GM12878 (cell line): ENCODE results near the gene SPESP1. TPM values are rescaled to one million over a fixed set of nuclear protein-coding genes. Genes with fewer than 3 reads are reported as not detected.

Experiments used
- ATAC-seq: fragments of 200-7000 bp; cut with Tn5 transposase; 3 replicates; pipeline ENCODE4 v1.9.1; 2020; ENCODE audit warnings: mild to moderate bottlenecking, moderate library complexity
- BruUV-seq: library from RNA; stranded (reverse); fragments of 400-500 nt; replicated peaks from 2 replicates; lab custom pipeline; 2021; lab: Mats Ljungman, UMichigan
- CTCF ChIA-PET: fragments of 300-600 bp; sonication (Branson Sonifier 250); formaldehyde crosslinking; extraction: SDS; loops from one replicate; lab custom pipeline; 2021; ENCODE audit warnings: inconsistent platforms; lab: Yijun Ruan, JAX
- POLR2A ChIA-PET: fragments of 350-600 bp; formaldehyde crosslinking; extraction: SDS; loops from one replicate; lab custom pipeline; 2021; ENCODE audit warnings: inconsistent platforms; lab: Charles Lee
- RAD21 ChIA-PET: fragments of 300-600 bp; sonication (Branson Sonifier 250); formaldehyde crosslinking; loops from one replicate; lab custom pipeline; 2023; ENCODE audit warnings: antibody characterized with exemption; ENCODE audit not compliant: unreplicated experiment; lab: Charles Lee
- SMC1A ChIA-PET: fragments of 300-600 bp; sonication (Branson Sonifier 250); formaldehyde crosslinking; loops from one replicate; lab custom pipeline; 2023; ENCODE audit not compliant: unreplicated experiment, uncharacterized antibody; lab: Charles Lee
- DNase-seq: peaks from one replicate; pipeline ENCODE4 v3.0.0-alpha.2; 2011; ENCODE audit warnings: low read depth, low spot score
- FAIRE-seq: peaks from 3 replicates; lab custom pipeline; 2011; peaks lifted over from hg19 to GRCh38; lab: Jason Lieb, UNC
- H2AFZ ChIP-seq: 2 replicates; pipeline ENCODE4 v1.6.0; 2011; ENCODE audit warnings: low read depth, low read length, control low read depth; ENCODE audit not compliant: control insufficient read depth
- H3K27ac ChIP-seq: 2 replicates; pipeline ENCODE4 v1.5.1; 2011; ENCODE audit warnings: control low read depth; ENCODE audit not compliant: control insufficient read depth, insufficient read depth
- H3K27me3 ChIP-seq, 2 experiments: replicated peaks in 1 of 2; 2 replicates each; pipeline versions ENCODE4 v1.6.0 to v1.6.1; 2011; ENCODE audit warnings: low read length in 1 of 2; ENCODE audit not compliant: control insufficient read depth in 2 of 2, insufficient read depth in 2 of 2
- H3K36me3 ChIP-seq, 2 experiments: 2 replicates each; pipeline ENCODE4 v1.5.1; 2011; ENCODE audit warnings: low read length in 1 of 2; ENCODE audit not compliant: control insufficient read depth in 2 of 2, insufficient read depth in 2 of 2
- H3K4me1 ChIP-seq: 2 replicates; pipeline ENCODE4 v1.6.1; 2011; ENCODE audit warnings: mild to moderate bottlenecking, low read length, moderate library complexity, mixed read lengths; ENCODE audit not compliant: control insufficient read depth, insufficient read depth
- H3K4me2 ChIP-seq: 2 replicates; pipeline ENCODE4 v1.6.0; 2011; ENCODE audit warnings: control low read depth; ENCODE audit not compliant: control insufficient read depth, insufficient read depth
- H3K4me3 ChIP-seq: fragments of 200-600 bp; sonication (generic); 2 replicates; pipeline ENCODE4 v1.5.1; 2016
- H3K79me2 ChIP-seq: 2 replicates; pipeline ENCODE4 v1.6.0; 2011; ENCODE audit warnings: low read length; ENCODE audit not compliant: control insufficient read depth, insufficient read depth
- H3K9ac ChIP-seq: 2 replicates; pipeline ENCODE4 v1.8.0; 2011; ENCODE audit warnings: low read length, control low read depth, mixed read lengths; ENCODE audit not compliant: control insufficient read depth, insufficient read depth
- H3K9me3 ChIP-seq: replicated peaks from 3 replicates; pipeline ENCODE4 v1.5.1; 2011; ENCODE audit warnings: mild to moderate bottlenecking, low read length; ENCODE audit not compliant: control insufficient read depth, insufficient read depth
- H4K20me1 ChIP-seq: 2 replicates; pipeline ENCODE4 v1.6.0; 2011; ENCODE audit not compliant: control insufficient read depth, insufficient read depth
- CREB1 ChIP-seq: IDR thresholded peaks from 2 replicates; pipeline ENCODE4 v1.6.1; 2012; ENCODE audit warnings: low read depth, mild to moderate bottlenecking, inconsistent platforms
- FOS ChIP-seq: IDR thresholded peaks from 3 replicates; pipeline ENCODE4 v1.6.1; 2011; ENCODE audit warnings: borderline replicate concordance; ENCODE audit not compliant: insufficient read length; ENCODE audit errors: extremely low read depth
- MEF2A ChIP-seq: IDR thresholded peaks from 2 replicates; pipeline ENCODE4 v1.6.1; 2011; ENCODE audit warnings: low read depth, mild to moderate bottlenecking, low read length, moderate library complexity; ENCODE audit not compliant: insufficient read depth
- RAD51 ChIP-seq: fragments of 450-650 bp; IDR thresholded peaks from 2 replicates; pipeline ENCODE4 v1.6.1; 2016; ENCODE audit warnings: moderate library complexity, mild to moderate bottlenecking, inconsistent platforms
- SREBF2 ChIP-seq: IDR thresholded peaks from 2 replicates; pipeline ENCODE4 v1.6.1; 2012; ENCODE audit warnings: mild to moderate bottlenecking, low read length
- WGBS: methylation state at CpG from one replicate; pipeline ENCODE4 v1.1.6; 2016; ENCODE audit warnings: low lambda C conversion rate; ENCODE audit not compliant: insufficient replicate concordance, insufficient coverage; ENCODE audit errors: missing lambda C conversion rate; 5-methylcytosine and 5-hydroxymethylcytosine counted together
- in situ Hi-C: fragments of 300-500 bp; cut with MboI; formaldehyde crosslinking; loops from 9 replicates; pipeline ENCODE4 v1.14.3; 2018; ENCODE audit warnings: mixed read lengths
- intact Hi-C: fragments of 100-400 bp; cut with micrococcal nuclease; formaldehyde crosslinking; loops from one replicate; pipeline ENCODE4 v1.14.2; 2022; ENCODE audit not compliant: unreplicated experiment
- polyA plus RNA-seq, 11 experiments: library from polyadenylated mRNA; depleted of rRNA in 4 of 11; unstranded in 6 of 11; stranded (reverse) in 5 of 11; fragments of >200 nt; fragmentation: Nextera tagmentation in 4 of 11; fragmentation: Illumina TruSeq in 1 of 11; extraction: Ambion mirVana in 4 of 11; extraction: Trizol in 1 of 11; gene quantifications; 1 replicate in 1 of 11; 2 replicates in 10 of 11; pipeline versions ENCODE4 v1.2.1 to v1.2.3, GENCODE V29; 2011 to 2016; ENCODE audit warnings: inconsistent platforms in 2 of 11, missing spikeins in 2 of 11, low read depth in 1 of 11
- total RNA-seq, 4 experiments: library from RNA; depleted of rRNA in 3 of 4; stranded (reverse); fragments of >200 nt in 3 of 4; fragmentation: Illumina TruSeq in 1 of 4; extraction: Trizol in 1 of 4; gene quantifications; 2 replicates each; pipeline versions ENCODE4 v1.2.1 to v1.2.3, GENCODE V29; 2013 to 2021
- TF ChIP-seq, protein P1 (sequence below): fragments of 450-650 bp; IDR thresholded peaks from 2 replicates; pipeline ENCODE4 v1.6.1; 2018; ENCODE audit warnings: borderline replicate concordance, mild to moderate bottlenecking; ENCODE audit not compliant: partially characterized antibody
- TF ChIP-seq, protein P2 (sequence below): IDR thresholded peaks from 2 replicates; pipeline ENCODE4 v1.6.1; 2012; ENCODE audit warnings: mild to moderate bottlenecking, low read depth, low read length

The SPESP1 gene
- total and polyA plus RNA-seq, 10 of the 15 experiments (the other 5 are each of a cell fraction or from before 2014, with no cell fraction given), result not detected

GRCh38 chr15:68987676-68988075, 57.4 kb downstream of the SPESP1 start:
- TF ChIP-seq, protein P1, sequence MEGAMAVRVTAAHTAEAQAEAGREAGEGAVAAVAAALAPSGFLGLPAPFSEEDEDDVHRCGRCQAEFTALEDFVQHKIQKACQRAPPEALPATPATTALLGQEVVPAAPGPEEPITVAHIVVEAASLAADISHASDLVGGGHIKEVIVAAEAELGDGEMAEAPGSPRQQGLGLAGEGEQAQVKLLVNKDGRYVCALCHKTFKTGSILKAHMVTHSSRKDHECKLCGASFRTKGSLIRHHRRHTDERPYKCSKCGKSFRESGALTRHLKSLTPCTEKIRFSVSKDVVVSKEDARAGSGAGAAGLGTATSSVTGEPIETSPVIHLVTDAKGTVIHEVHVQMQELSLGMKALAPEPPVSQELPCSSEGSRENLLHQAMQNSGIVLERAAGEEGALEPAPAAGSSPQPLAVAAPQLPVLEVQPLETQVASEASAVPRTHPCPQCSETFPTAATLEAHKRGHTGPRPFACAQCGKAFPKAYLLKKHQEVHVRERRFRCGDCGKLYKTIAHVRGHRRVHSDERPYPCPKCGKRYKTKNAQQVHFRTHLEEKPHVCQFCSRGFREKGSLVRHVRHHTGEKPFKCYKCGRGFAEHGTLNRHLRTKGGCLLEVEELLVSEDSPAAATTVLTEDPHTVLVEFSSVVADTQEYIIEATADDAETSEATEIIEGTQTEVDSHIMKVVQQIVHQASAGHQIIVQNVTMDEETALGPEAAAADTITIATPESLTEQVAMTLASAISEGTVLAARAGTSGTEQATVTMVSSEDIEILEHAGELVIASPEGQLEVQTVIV, result no peak
- TF ChIP-seq, protein P2, sequence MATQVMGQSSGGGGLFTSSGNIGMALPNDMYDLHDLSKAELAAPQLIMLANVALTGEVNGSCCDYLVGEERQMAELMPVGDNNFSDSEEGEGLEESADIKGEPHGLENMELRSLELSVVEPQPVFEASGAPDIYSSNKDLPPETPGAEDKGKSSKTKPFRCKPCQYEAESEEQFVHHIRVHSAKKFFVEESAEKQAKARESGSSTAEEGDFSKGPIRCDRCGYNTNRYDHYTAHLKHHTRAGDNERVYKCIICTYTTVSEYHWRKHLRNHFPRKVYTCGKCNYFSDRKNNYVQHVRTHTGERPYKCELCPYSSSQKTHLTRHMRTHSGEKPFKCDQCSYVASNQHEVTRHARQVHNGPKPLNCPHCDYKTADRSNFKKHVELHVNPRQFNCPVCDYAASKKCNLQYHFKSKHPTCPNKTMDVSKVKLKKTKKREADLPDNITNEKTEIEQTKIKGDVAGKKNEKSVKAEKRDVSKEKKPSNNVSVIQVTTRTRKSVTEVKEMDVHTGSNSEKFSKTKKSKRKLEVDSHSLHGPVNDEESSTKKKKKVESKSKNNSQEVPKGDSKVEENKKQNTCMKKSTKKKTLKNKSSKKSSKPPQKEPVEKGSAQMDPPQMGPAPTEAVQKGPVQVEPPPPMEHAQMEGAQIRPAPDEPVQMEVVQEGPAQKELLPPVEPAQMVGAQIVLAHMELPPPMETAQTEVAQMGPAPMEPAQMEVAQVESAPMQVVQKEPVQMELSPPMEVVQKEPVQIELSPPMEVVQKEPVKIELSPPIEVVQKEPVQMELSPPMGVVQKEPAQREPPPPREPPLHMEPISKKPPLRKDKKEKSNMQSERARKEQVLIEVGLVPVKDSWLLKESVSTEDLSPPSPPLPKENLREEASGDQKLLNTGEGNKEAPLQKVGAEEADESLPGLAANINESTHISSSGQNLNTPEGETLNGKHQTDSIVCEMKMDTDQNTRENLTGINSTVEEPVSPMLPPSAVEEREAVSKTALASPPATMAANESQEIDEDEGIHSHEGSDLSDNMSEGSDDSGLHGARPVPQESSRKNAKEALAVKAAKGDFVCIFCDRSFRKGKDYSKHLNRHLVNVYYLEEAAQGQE, result no peak
- no peak for TF ChIP-seq RAD51
- TF ChIP-seq CREB1, result no peak
- no peak for TF ChIP-seq MEF2A
- TF ChIP-seq SREBF2, result no peak
- no peak for TF ChIP-seq FOS
- BruUV-seq, result no TSS peak
- ChIA-PET POLR2A (no interaction called here), RAD21 (no interaction called here), SMC1A (no interaction called here), CTCF (no interaction called here)
- no peak overlapping the region for H2AFZ ChIP-seq
- FAIRE-seq (no peak), ATAC-seq (no peak), DNase-seq (no peak)
- H3K36me3 ChIP-seq, result no peaks in the 10 kb centered on the region
- H3K9ac ChIP-seq, result no peak overlapping the region
- no peaks in the 10 kb centered on the region for H3K9me3 ChIP-seq
- no peaks in the 10 kb centered on the region for H3K79me2 ChIP-seq
- no peaks in the 10 kb centered on the region for H4K20me1 ChIP-seq
- H3K4me3 ChIP-seq, result no peak overlapping the region
- H3K27me3 ChIP-seq, result peaks cover 0 to 1% of the 10 kb centered on the region in 2 experiments; a peak in 2 of 4 replicates
- H3K4me1 ChIP-seq, result no peaks in the 10 kb centered on the region
- in situ Hi-C loops, result no loop called here
- intact Hi-C loops, result no loop called here
- H3K4me2 ChIP-seq, result no peak overlapping the region
- 20% methylated on average over 1 of the region's 1 CpG for WGBS
- no peak overlapping the region for H3K27ac ChIP-seq
